ENCODE measurements around the gene MXRA8.

GRCh38 chr1:1332031-1332755 lies 26.2 kb downstream of the MXRA8 start:
- no peak for TF ChIP-seq CTCF (IDR thresholded peaks at IDR 0.05)
- TF ChIP-seq POLR2A (IDR thresholded peaks at IDR 0.05) = no peak
- TF ChIP-seq POLR2AphosphoS5 (IDR thresholded peaks at IDR 0.05) = no peak
